Left kidney (tissue), 1 donor: ENCODE data around the gene AHRR. TPM values are rescaled to one million over a fixed set of nuclear protein-coding genes. Genes with fewer than 3 reads are reported as not detected.

Experiments used
- polyA plus RNA-seq: library from polyadenylated mRNA; unstranded; fragments of 120-200 nt; gene quantifications from one replicate; pipeline ENCODE4 v1.2.1, GENCODE V29; 2013; ENCODE audit not compliant: insufficient read length

The AHRR gene
- polyA plus RNA-seq, 1 donor: 5.9 TPM

Other genes starting within 250 kb of the AHRR start
- gene PLEKHG4B, start 229.5 kb upstream of the AHRR start, polyA plus RNA-seq: 15.0 TPM
- gene LRRC14B, start 130.2 kb upstream of the AHRR start, polyA plus RNA-seq: not detected
- 13.8 TPM for gene CCDC127, start 103.6 kb upstream of the AHRR start, polyA plus RNA-seq
- gene SDHA, start 103.4 kb upstream of the AHRR start, polyA plus RNA-seq: 160 TPM
- 136 TPM for gene PDCD6, start 50.1 kb upstream of the AHRR start, polyA plus RNA-seq
- 67.2 TPM for gene EXOC3, start 121.5 kb downstream of the AHRR start, polyA plus RNA-seq
- 60.6 TPM for gene SLC9A3, start 202.7 kb downstream of the AHRR start, polyA plus RNA-seq